HL-60/S4 (cell line): ENCODE data around the gene CLDN7.

Experiments
- in situ Hi-C: fragments of 300-500 bp; cut with MboI; formaldehyde crosslinking; loops from 2 replicates; pipeline ENCODE4 v1.14.3; 2022; ENCODE audit warnings: low sequenced_read_pairs

The CLDN7 gene

DNA sequence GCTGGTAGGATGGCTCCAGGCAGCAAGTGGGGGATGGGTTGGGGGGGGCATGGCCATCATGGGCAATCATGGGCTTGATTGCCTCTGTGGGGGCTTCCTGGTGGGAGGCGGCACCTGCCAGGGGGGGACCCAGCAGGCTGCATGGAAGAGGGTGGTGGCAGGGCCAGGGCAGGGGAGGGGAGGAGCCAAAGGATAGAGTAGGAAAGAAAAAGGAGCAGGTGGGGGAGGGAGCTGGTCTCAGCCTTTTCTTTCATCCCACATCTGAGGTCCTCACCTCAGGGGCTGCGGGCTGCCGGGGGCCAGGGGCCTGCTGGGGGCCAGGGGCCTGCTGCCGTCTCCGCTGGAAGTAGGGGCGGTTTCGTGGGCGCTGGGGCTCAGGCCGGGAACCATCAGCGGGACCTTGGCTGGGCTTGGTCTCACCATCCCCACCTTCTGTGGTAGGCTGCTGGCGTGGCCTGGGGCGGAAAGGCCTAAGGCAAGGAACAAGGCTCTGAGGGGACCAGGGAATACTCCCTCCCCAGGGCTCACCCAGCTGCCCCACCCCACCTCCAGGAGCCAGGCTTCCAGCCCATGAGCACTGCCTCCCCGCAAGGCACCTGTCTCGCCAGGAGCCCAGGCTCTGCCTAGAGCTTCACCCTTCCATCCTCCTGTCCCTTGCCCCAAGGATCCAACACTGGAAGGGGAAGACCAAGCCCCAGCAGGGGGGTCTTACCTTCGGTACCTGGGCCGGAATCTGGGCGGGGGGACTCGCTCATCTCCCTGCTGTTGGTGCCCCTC lies 27.2 kb upstream of the CLDN7 start:
- in situ Hi-C loops, result loop anchor here (10.0 kb wide), 1 partner anchor 245 kb away; the partner anchor contains the start of gene SLC16A11

DNA sequence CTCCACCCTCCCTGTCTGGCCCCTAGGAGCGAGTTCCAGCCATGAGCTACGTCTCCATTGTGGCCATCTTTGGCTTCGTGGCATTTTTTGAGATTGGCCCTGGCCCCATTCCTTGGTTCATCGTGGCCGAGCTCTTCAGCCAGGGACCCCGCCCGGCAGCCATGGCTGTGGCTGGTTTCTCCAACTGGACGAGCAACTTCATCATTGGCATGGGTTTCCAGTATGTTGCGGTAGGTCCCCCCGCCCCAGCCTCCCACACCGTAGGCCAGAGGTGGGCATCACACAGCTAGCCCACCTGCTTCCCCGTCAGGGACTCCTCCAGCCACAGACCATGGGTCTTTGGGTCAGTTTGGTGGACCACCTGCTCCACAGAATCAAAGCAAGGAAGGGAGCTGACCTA lies 23.4 kb upstream of the CLDN7 start:
- in situ Hi-C loops, result no loop called here

DNA sequence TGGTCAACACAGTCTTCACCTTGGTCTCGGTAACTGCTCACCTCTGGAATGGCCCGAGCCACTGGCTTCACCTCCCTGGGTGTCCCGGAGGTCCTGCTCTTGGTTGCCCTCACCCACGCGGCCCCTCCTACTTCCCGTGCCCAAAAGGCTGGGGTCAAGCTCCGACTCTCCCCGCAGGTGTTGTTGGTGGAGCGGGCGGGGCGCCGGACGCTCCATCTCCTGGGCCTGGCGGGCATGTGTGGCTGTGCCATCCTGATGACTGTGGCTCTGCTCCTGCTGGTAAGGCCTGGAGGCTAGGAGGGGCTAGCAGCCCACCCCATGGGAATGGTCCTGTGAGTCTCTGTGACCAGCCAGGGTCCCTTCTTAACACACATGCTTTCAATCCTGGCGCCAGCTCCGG lies 22.6 kb upstream of the CLDN7 start:
- in situ Hi-C loops, result no loop called here

DNA sequence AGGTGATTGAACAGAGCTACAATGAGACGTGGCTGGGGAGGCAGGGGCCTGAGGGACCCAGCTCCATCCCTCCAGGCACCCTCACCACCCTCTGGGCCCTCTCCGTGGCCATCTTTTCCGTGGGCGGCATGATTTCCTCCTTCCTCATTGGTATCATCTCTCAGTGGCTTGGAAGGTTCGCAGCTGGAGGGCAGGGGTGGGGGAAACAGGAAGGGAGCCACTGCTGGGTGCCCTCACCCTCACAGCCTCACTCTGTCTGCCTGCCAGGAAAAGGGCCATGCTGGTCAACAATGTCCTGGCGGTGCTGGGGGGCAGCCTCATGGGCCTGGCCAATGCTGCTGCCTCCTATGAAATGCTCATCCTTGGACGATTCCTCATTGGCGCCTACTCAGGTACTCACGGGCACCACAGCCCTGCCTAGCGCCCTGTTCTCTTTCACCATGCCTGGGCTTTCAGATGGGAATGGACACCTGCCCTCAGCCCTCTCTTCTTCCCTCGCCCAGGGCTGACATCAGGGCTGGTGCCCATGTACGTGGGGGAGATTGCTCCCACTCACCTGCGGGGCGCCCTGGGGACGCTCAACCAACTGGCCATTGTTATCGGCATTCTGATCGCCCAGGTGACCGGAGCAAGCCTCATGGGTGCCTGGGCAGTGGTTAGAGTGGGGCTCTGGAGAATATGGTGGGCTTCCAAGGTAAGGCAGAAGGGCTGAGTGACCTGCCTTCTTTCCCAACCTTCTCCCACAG lies 21.4 kb upstream of the CLDN7 start:
- in situ Hi-C loops, result no loop called here

DNA sequence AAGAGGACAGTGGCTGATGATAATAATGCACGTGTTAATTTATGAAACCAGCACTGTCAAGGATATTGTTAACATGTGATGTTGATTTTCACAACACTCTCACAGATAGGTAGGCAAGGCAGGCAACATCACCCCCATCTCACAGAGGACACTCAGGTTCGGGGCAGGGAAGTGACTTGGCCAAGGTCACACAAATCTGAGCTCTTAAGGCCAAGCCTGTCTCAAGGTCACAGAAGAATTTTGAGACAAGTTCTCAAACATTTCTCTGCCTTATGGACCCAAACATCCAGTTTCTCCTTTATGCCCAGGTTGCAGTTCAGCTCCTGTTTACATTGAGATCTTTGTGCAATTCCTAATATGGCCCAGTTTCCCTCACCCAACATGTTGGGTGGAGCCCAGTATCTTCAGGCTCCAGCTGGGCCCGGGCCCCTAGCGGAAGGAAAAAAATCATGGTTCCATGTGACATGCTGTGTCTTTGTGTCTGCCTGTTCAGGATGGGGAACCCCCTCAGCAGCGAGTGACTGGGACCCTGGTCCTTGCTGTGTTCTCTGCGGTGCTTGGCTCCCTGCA lies 20.6 kb upstream of the CLDN7 start:
- in situ Hi-C loops, result no loop called here

DNA sequence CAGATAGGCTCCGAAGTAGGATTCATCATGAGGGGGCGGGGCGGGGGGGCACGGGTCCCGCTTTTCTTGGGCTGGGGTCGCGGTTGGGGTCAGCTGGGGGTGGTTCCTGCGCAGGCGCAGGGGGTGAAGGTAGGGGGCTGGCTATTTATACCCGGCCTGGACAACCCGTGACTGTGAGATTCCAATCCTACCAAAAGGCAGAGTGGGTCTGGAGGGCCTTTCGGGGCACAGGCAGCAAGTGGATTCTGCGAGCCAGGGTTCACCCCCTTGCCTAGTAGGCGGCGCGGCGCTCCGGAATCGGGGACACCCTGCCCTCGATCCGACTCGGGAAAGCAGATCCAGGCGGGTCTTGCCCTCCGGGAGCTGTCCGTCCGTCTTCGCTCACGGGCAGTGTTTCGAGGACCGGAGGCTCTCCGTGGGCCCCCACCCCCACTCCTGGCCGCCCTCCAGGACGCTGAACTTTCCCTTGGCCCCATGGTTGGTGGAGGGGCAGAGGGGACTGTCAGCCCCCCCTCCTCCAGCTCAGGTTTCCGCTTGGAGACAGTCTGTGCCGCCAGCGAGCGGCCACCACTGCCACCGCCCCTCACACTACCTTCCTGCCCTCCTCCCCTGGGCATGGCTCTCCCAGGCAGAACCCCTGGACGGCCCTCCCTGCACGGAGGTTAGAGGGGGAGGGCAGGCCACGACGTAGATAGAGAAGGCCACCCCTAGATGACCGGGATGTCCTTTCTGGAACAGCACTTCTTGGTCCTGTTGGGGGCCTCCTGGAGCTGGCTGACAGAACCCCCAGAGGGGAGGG lies 19.9 kb upstream of the CLDN7 start:
- in situ Hi-C loops, result no loop called here

DNA sequence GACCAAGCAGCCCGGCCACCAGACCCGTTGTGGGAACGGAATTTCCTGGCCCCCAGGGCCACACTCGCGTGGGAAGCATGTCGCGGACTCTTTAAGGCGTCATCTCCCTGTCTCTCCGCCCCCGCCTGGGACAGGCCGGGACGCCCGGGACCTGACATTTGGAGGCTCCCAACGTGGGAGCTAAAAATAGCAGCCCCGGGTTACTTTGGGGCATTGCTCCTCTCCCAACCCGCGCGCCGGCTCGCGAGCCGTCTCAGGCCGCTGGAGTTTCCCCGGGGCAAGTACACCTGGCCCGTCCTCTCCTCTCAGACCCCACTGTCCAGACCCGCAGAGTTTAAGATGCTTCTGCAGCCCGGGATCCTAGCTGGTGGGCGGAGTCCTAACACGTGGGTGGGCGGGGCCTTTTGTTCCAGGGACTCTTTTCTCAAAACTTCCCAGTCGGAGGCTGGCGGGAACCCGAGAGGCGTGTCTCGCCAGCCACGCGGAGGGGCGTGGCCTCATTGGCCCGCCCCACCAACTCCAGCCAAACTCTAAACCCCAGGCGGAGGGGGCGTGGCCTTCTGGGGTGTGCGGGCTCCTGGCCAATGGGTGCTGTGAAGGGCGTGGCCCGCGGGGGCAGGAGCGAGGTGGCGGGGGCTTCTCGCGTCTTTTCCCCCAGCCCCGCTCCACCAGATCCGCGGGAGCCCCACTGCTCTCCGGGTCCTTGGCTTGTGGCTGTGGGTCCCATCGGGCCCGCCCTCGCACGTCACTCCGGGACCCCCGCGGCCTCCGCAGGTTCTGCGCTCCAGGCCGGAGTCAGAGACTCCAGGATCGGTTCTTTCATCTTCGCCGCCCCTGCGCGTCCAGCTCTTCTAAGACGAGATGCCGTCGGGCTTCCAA lies 19.0 kb upstream of the CLDN7 start, which contains the start of gene SLC2A4:
TSS of gene SLC2A4 (plus strand) at position 645 of the 879 bp plus-strand sequence. CDS start at position 862, 217 bp downstream.
- in situ Hi-C loops, result no loop called here

DNA sequence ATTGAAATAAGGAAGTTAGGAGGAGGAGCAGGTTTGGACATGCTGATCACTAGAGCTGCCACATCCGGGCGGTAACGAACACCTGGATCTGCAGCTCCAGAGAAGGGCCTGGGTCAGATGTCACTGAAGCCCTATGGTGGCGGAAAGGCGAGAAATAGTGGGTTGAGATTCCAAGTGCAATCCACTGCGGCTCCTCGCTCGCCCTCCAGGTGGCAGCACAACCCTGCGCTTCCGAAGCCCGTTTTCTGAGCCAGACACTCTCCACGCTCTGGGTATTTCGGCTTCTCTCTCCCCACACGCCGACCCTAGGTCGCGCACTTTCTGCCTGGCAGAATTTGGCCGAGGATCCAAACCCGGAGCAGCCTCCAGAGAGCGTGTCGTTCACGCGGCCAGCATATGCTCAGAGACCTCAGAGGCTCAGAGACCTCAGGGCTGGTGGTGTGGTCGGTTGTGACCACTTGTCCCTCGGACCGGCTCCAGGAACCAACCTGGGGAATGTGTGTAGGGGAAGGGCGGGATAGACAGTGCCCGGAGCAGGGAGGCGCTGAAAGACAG lies 18.3 kb upstream of the CLDN7 start:
- in situ Hi-C loops, result no loop called here

DNA sequence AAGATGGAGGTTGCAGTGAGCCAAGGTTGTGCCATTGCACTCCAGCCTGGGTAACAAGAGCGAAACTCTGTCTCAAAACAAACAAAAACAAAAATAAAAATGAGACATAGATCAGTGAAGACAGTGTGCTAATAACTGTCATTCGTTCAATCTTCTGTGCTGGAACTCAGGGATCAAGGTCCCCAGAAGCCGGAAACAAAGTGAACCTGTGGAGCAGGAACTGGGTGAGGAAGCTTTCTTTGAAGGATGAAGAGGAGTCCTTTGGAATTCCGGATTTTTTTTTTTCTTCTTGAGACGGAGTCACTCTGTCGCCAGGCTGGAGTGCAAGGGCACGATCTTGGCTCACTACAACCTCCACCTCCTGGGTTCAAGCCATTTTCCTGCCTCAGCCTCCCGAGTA lies 17.2 kb upstream of the CLDN7 start:
- in situ Hi-C loops, result no loop called here

DNA sequence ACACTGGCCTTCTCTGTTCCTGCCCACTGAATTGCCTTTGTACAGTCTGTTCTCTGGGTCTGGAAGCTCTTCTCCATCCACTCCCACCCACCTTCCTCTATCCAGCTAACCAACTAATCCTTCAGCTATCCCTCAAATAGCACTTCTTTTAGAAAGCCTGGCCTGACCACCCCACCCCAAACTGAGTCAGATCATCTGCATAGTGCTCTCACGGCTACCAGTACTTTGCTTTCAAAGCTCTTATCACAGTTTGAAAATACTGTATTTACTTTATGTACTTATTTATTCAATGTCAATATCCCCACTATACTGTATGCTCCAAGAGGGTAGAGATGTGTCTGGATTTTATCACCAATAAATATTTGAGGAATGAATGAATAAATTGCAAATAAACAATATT lies 4.5 kb upstream of the CLDN7 start:
- in situ Hi-C loops, result no loop called here

DNA sequence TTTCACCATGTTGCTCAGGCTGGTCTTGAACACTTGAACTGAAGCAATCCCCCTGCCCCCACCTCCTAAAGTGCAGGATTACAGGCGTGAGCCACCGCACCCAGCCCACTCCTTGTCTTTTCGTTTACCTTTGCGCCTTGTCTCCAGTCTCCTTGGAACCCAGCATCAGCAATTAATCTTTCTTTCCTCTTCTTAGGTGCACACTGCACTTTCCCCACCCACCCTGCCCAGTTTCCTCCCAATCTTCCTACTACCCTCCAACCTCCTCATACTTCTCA lies 1.5 kb upstream of the CLDN7 start:
- in situ Hi-C loops, result no loop called here

DNA sequence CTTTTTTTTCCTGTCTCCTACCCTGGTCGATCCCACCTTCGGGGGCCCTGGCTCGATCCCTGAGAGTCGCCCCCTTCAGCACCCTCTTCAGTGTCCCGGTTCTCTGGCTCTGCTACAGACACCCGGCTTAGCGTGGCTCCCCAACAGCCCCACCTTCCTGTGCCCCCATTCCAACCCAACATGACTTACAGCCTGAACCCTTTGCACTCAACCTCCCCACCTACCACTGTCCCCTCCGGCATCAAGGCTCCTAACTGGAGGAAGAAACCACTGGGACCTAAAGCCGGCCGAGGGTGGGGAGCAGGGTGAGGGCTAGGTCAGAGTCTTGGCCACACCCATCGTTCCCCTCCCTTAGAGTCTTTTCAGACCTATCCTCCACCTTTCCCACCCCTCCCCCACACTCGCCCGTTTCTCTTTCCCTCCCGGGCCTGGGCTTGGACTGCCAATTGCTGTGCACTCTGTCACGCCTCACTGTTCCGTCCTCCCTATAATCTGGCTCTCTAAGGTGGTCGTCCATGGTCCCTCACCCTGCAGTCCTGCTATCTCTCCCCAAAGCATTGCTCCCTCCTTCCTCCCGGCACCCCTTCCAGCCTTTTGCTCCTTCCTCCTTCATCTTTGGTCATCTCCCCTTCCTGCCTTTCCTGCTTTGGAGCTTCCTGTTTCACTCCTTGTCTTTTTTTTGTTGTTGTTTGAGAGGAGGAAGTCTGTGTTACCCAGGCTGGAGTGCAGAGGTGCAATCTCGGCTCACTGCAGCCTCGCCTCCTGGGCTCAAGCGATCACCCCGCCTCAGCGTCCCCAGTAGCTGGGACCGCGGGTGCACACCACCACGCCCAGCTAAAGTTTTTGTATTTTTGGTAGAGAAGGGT lies 890 bp upstream of the CLDN7 start:
- in situ Hi-C loops, result no loop called here

DNA sequence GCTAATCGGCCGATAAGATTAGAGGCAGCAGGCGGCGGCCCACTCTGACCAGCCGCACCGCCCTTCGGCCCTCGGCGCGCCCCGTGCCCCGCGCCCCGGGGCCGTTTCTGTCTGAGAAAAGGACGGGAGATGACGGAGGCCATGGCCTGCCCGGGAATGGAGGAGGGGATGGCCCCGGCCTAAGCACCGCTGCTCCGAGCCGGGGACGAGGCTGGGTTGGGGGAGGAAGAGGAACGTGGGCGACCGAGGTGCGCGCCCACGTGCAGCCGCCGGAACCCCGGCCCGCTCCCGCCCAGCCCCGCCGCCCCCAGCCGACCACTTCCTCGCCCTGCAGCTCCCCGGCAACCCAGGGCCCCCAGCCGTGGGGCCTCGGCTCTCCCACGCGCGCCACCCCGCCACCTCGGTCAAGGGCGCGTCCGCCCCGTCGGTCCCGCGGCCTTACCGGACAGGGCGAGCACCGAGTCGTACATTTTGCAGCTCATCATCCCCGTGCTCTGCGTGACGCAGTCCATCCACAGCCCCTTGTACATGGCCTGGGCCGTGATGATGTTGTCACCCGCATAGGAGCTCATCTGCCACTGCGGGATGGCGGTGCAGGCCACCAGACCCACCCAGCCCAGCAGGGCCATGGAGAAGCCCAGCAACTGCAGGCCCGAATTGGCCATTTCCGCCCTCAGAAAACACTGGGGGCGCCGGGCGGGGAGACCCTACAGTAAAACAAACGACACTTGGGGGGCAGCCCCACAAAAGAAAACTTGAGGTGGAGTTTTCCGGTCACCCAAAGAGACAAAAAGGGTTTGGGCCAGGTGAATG lies 693 bp downstream of the CLDN7 start:
- in situ Hi-C loops, result no loop called here

DNA sequence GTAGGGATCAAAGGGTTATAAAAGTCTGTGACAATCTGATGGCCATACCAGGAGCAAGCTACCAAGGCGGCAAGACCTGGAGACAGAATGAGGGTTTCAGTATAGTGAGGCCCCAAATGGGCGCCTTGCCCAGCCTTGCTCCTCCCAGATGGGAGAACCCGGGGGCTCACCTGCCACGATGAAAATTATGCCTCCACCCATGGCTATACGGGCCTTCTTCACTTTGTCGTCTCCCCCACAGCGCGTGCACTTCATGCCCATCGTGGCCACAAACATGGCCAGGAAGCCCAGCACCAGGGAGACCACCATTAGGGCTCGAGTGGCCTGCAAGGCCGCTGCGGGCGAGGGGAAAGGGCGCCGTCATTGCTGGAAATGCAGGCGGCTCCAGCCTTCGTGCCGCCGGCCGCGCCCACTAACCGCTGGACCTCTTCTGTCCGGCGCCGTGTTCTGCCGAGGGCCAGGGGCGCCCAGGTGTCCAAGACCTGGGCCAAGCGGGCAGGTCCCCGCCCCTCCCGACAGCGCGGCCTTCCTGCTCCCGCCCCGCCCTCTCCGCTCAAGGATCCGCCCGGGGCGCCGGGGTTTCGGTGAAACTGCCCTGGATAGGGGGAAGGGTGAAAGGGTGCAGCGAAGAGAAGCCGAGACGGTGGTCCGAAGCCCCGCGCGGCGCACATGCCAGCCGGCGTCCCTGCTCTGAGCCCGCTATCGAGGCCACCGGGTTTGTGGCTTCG lies 1.5 kb downstream of the CLDN7 start:
- in situ Hi-C loops, result no loop called here

DNA sequence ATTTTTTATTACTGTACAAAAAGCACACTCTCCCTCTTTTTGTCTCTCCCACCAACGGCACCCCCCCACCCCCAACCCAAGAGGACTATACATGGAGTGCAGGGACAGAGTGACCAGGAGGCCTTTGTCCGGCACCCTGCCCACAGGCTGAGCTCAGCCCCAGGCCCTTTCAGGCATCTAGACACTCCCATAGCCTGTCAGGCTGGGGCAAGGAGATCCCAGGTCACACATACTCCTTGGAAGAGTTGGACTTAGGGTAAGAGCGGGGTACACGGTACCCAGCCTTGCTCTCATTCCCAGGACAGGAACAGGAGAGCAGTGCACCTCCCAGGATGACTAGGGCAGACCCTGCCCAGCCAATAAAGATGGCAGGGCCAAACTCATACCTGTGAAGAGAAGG lies 2.1 kb downstream of the CLDN7 start:
- in situ Hi-C loops, result no loop called here

DNA sequence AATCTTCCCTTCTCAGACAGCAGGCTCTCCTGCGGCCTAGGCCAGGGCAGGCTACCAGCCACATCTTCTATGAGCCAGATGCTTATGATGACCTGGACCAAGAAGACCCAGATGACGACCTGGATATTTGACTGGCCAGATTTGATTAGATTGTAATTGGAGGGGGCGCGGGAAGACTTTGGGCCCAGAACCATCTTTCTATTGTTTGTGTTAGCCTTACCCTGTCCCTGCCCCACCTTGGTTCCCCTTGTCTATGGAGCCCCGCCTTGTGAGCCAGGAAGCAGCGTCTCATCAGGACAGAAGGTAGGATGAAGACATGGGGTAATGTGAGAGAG lies 2.8 kb downstream of the CLDN7 start:
- in situ Hi-C loops, result no loop called here

DNA sequence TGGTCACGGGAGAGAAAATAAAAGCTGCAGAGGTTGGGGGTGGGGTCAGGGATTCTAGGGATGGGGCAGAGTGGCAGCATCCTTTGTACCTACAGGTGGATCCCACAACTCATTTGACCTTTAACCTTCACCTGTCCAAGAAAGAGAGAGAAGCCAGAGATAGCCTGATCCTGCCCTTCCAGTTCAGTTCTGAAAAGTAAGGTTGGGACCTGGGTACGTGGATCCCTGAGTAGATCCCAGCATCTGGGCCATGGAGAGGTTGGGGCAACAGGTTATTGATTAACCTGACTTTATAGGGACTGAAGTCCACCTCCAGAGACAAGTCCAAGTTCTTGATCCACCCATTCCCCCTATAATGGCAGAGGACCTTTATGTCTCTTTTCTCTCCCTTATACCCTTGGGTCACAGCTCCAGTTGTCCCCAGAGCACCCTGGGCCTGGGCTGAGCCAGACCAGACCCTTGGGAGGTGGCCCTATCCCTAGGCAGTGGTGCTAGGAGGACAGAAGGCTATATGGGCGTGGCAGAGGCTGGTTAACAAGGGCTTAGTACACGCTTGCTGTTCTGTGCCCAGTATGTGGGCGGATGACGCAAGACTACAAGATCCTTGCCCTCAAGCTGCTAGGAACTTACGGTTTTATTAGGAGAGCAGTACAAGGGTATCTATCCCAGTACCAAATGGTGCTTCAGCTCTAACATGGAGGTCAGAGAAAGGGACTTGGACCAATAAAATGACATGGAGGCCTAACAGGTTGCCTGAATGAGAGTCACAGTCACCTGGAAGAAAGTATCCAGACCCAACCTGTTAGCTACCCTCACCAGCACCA lies 3.3 kb downstream of the CLDN7 start:
- in situ Hi-C loops, result no loop called here
